GM19351 (cell line): ENCODE measurements around the gene URAD.
"Not testable (repeated sequence)": the region's sequence is repeated elsewhere in the genome, so short reads cannot be mapped to it uniquely, and the experiment has no call there.

Source experiments
- ATAC-seq: cut with Tn5 transposase; IDR thresholded peaks from one replicate; pipeline ENCODE4 v1.9.1; 2021; ENCODE audit warnings: mild to moderate bottlenecking, moderate library complexity; ENCODE audit not compliant: unreplicated experiment

The URAD gene

GRCh38 chr13:27971236-27971645 lies 17.3 kb downstream of the URAD start:
- ATAC-seq, result no peak

- ATAC-seq, result no peak
Observed at GRCh38 chr13:27970382-27971235, 17.9 kb downstream of the URAD start.

- no peak for ATAC-seq
Observed at GRCh38 chr13:27969866-27970229, 18.6 kb downstream of the URAD start.

GRCh38 chr13:27969082-27969865 lies 19.2 kb downstream of the URAD start, which contains the start of gene CDX2:
Gene CDX2, minus strand, starts transcription at chr13:27969315. Its CDS starts 309 bp downstream, at chr13:27969006.
- ATAC-seq, result no peak

GRCh38 chr13:27968316-27969081 lies 20.0 kb downstream of the URAD start:
- no peak for ATAC-seq

GRCh38 chr13:27967736-27968315 lies 20.7 kb downstream of the URAD start:
- no peak for ATAC-seq

- ATAC-seq, result no peak
Observed at GRCh38 chr13:27967203-27967735, 21.2 kb downstream of the URAD start.

GRCh38 chr13:27966641-27967202 lies 21.8 kb downstream of the URAD start:
- no peak for ATAC-seq

- ATAC-seq, result no peak
Observed at GRCh38 chr13:27965740-27966640, 22.5 kb downstream of the URAD start.

- no peak for ATAC-seq
Observed at GRCh38 chr13:27965343-27965739, 23.2 kb downstream of the URAD start.

- no peak for ATAC-seq
Observed at GRCh38 chr13:27964741-27965323, 23.7 kb downstream of the URAD start.

GRCh38 chr13:27964206-27964605 lies 24.3 kb downstream of the URAD start:
- not testable (repeated sequence) for ATAC-seq

- ATAC-seq, result no peak
Observed at GRCh38 chr13:27963491-27963890, 25.0 kb downstream of the URAD start.

- ATAC-seq, result no peak
Observed at GRCh38 chr13:27962982-27963381, 25.5 kb downstream of the URAD start.

GRCh38 chr13:27962128-27962841 lies 26.2 kb downstream of the URAD start:
- no peak for ATAC-seq

- no peak for ATAC-seq
Observed at GRCh38 chr13:27961227-27962085, 27.0 kb downstream of the URAD start.
